NB4 (cell line): Measurements from ENCODE around the gene LRCH1.

ENCODE experiments used
- DNase-seq: peaks from one replicate; pipeline ENCODE4 v3.0.0; 2010; ENCODE audit warnings: low read depth
- H3K4me3 ChIP-seq: one replicate; pipeline ENCODE4 v1.5.1; 2011; ENCODE audit warnings: mild to moderate bottlenecking, low read depth, low read length, moderate library complexity
- CTCF ChIP-seq: IDR thresholded peaks from one replicate; pipeline ENCODE4 v1.5.1; 2012; ENCODE audit warnings: low read depth, low read length
- MAX ChIP-seq: IDR thresholded peaks from 2 replicates; pipeline ENCODE4 v1.6.1; 2011; ENCODE audit warnings: low read depth, low read length
- MYC ChIP-seq: IDR thresholded peaks from 2 replicates; pipeline ENCODE4 v1.6.1; 2011; ENCODE audit warnings: low read depth, low read length
- POLR2A ChIP-seq: IDR thresholded peaks from 2 replicates; pipeline ENCODE4 v1.6.1; 2011; ENCODE audit warnings: mild to moderate bottlenecking; ENCODE audit not compliant: insufficient read length; ENCODE audit errors: extremely low read depth

Gene LRCH1

GRCh38 chr13:46778890-46779289, 225.9 kb downstream of the LRCH1 start:
- TF ChIP-seq CTCF (no peak), MAX (no peak), POLR2A (no peak), MYC (no peak)
- no peak overlapping the region for H3K4me3 ChIP-seq
- DNase-seq = no peak

GRCh38 chr13:46782066-46782465, 229.1 kb downstream of the LRCH1 start:
- no peak for DNase-seq
- no peak overlapping the region for H3K4me3 ChIP-seq
- no peak for TF ChIP-seq MAX
- TF ChIP-seq POLR2A = no peak
- no peak for TF ChIP-seq MYC
- TF ChIP-seq CTCF = no peak

- H3K4me3 ChIP-seq = no peak overlapping the region
- DNase-seq = no peak
- TF ChIP-seq CTCF = no peak
- no peak for TF ChIP-seq MAX
- TF ChIP-seq MYC = no peak
- TF ChIP-seq POLR2A = no peak
These were observed 229.7 kb downstream of the LRCH1 start for GRCh38 chr13:46782691-46783090.

GRCh38 chr13:46783504-46783903, 230.5 kb downstream of the LRCH1 start:
- TF ChIP-seq MYC = no peak
- no peak for TF ChIP-seq POLR2A
- TF ChIP-seq CTCF = no peak
- no peak for TF ChIP-seq MAX
- no peak overlapping the region for H3K4me3 ChIP-seq
- DNase-seq = no peak

- DNase-seq = peak; percentile 20
- H3K4me3 ChIP-seq = peak overlapping the region; percentile 81
- no peak for TF ChIP-seq MYC
- no peak for TF ChIP-seq CTCF
- no peak for TF ChIP-seq POLR2A
- no peak for TF ChIP-seq MAX
These were observed 242.4 kb downstream of the LRCH1 start for GRCh38 chr13:46795321-46795720.

GRCh38 chr13:46796129-46796514, 243.2 kb downstream of the LRCH1 start:
- H3K4me3 ChIP-seq = peak overlapping the region; percentile 81
- TF ChIP-seq POLR2A (no peak), MYC (no peak), CTCF (no peak), MAX (no peak)
- peak; percentile 10 for DNase-seq
